ENCODE measurements around the gene MIAT.

GRCh38 chr22:26660961-26661578 lies 3.7 kb downstream of the MIAT start:
- TF ChIP-seq POLR2A (IDR thresholded peaks at IDR 0.05; ENCODE audit: low read depth, low read length) = no peak
- no peak for TF ChIP-seq CTCF (conservative IDR thresholded peaks at IDR 0.05; ENCODE audit: low read depth, low read length)
- TF ChIP-seq BHLHE40 (IDR thresholded peaks at IDR 0.05; ENCODE audit: low read depth, low read length) = no peak
- no peak for TF ChIP-seq RAD21 (IDR thresholded peaks at IDR 0.05; ENCODE audit: low read length)
- no peak for TF ChIP-seq CHD1 (IDR thresholded peaks at IDR 0.05; ENCODE audit: low read depth, low read length)
- no peak for TF ChIP-seq RFX5 (IDR thresholded peaks at IDR 0.05; ENCODE audit: low read depth, low read length)

Data from IMR-90 (cell line).